IMR-90 (cell line): ENCODE measurements around the gene ELMO1. TPM values are rescaled to one million over a fixed set of nuclear protein-coding genes. Genes with fewer than 3 reads are reported as not detected.

ENCODE experiments used
- ATAC-seq: fragments of 200-7000 bp; cut with Tn5 transposase; 2 replicates; pipeline ENCODE4 v1.9.1; 2020; ENCODE audit warnings: low read depth, mild to moderate bottlenecking, moderate library complexity
- BruUV-seq: library from RNA; stranded (reverse); fragments of 400-500 nt; replicated peaks from 2 replicates; lab custom pipeline; 2021; lab: Mats Ljungman, UMichigan
- CTCF ChIA-PET: fragments of 300-600 bp; formaldehyde crosslinking; extraction: SDS; loops from one replicate; lab custom pipeline; 2021; ENCODE audit warnings: antibody characterized with exemption; lab: Yijun Ruan, JAX
- POLR2A ChIA-PET: fragments of 300-600 bp; sonication (Branson Sonifier 250); formaldehyde crosslinking; loops from one replicate; lab custom pipeline; 2022; ENCODE audit warnings: antibody characterized with exemption; ENCODE audit not compliant: unreplicated experiment; lab: Charles Lee
- DNase-seq: peaks from one replicate; pipeline ENCODE4 v3.0.0; 2013
- H2AFZ ChIP-seq: replicated peaks from 2 replicates; pipeline ENCODE3; 2013; ENCODE audit warnings: low read length, mild to moderate bottlenecking; ENCODE audit not compliant: poor library complexity
- H2AK5ac ChIP-seq: 2 replicates; pipeline ENCODE4 v1.6.1; 2013; ENCODE audit warnings: low read depth, low read length, inconsistent platforms
- H2AK9ac ChIP-seq: replicated peaks from 2 replicates; pipeline ENCODE3; 2013; ENCODE audit warnings: mild to moderate bottlenecking, low read depth, low read length, moderate library complexity; ENCODE audit not compliant: poor library complexity
- H2BK120ac ChIP-seq: 2 replicates; pipeline ENCODE4 v1.6.1; 2013; ENCODE audit warnings: low read depth, low read length, inconsistent platforms
- H2BK15ac ChIP-seq: 3 replicates; pipeline ENCODE4 v1.6.1; 2013; ENCODE audit warnings: low read depth, low read length, inconsistent platforms
- H2BK20ac ChIP-seq: 2 replicates; pipeline ENCODE4 v1.6.1; 2013; ENCODE audit warnings: low read depth, mild to moderate bottlenecking, inconsistent platforms, low read length, moderate library complexity
- H2BK5ac ChIP-seq: 2 replicates; pipeline ENCODE4 v1.6.1; 2013; ENCODE audit warnings: mild to moderate bottlenecking, low read depth, low read length, inconsistent platforms; ENCODE audit not compliant: poor library complexity, severe bottlenecking
- H3K14ac ChIP-seq: replicated peaks from 2 replicates; pipeline ENCODE4 v1.6.1; 2013; ENCODE audit warnings: low read depth, low read length, inconsistent platforms
- H3K18ac ChIP-seq: 2 replicates; pipeline ENCODE4 v1.6.1; 2013; ENCODE audit warnings: low read depth, low read length, control low read depth
- H3K23ac ChIP-seq: 2 replicates; pipeline ENCODE4 v1.6.1; 2013; ENCODE audit warnings: low read depth, low read length, inconsistent platforms
- H3K27ac ChIP-seq: 2 replicates; pipeline ENCODE4 v1.5.1; 2013; ENCODE audit warnings: mild to moderate bottlenecking, control low read depth, low read length; ENCODE audit not compliant: insufficient read depth
- H3K27me3 ChIP-seq: 2 replicates; pipeline ENCODE4 v1.6.1; 2013; ENCODE audit warnings: low read length; ENCODE audit not compliant: control insufficient read depth, insufficient read depth
- H3K36me3 ChIP-seq: 2 replicates; pipeline ENCODE4 v1.6.1; 2013; ENCODE audit warnings: low read length, mixed read lengths; ENCODE audit not compliant: control insufficient read depth, insufficient read depth
- H3K4ac ChIP-seq: 2 replicates; pipeline ENCODE4 v1.6.1; 2013; ENCODE audit warnings: low read depth, low read length, inconsistent platforms
- H3K4me1 ChIP-seq: 2 replicates; pipeline ENCODE4 v1.6.1; 2013; ENCODE audit warnings: low read length, mixed read lengths; ENCODE audit not compliant: control insufficient read depth, insufficient read depth
- H3K4me2 ChIP-seq: 2 replicates; pipeline ENCODE4 v1.6.1; 2013; ENCODE audit warnings: low read depth, mild to moderate bottlenecking, control low read depth, low read length, moderate library complexity
- H3K4me3 ChIP-seq: 2 replicates; pipeline ENCODE4 v1.5.1; 2013; ENCODE audit warnings: low read depth, mild to moderate bottlenecking, control low read depth, low read length, moderate library complexity; ENCODE audit not compliant: insufficient read depth
- H3K56ac ChIP-seq: 2 replicates; pipeline ENCODE4 v1.6.1; 2013; ENCODE audit warnings: low read length, inconsistent platforms; ENCODE audit not compliant: insufficient read depth; ENCODE audit errors: extremely low read depth
- H3K79me1 ChIP-seq, 2 experiments: 2 replicates each; pipeline ENCODE4 v1.6.1; 2013; ENCODE audit warnings: low read length in 2 of 2, inconsistent platforms in 1 of 2, low read depth in 1 of 2
- H3K9ac ChIP-seq: 2 replicates; pipeline ENCODE4 v1.6.1; 2013; ENCODE audit warnings: low read depth, low read length, control low read depth
- H3K9me1 ChIP-seq: 2 replicates; pipeline ENCODE4 v1.6.1; 2013; ENCODE audit warnings: low read length, inconsistent platforms; ENCODE audit not compliant: insufficient read depth
- H3K9me3 ChIP-seq: 2 replicates; pipeline ENCODE4 v1.6.1; 2013; ENCODE audit warnings: low read length; ENCODE audit not compliant: control insufficient read depth, insufficient read depth
- H4K20me1 ChIP-seq: 2 replicates; pipeline ENCODE4 v1.6.1; 2013; ENCODE audit warnings: low read length, inconsistent platforms; ENCODE audit not compliant: insufficient read depth
- H4K5ac ChIP-seq: 2 replicates; pipeline ENCODE4 v1.6.1; 2013; ENCODE audit warnings: mild to moderate bottlenecking, low read depth, low read length, control low read depth
- H4K8ac ChIP-seq, 2 experiments: 2 replicates each; pipeline ENCODE4 v1.6.1; 2013; ENCODE audit warnings: low read depth in 2 of 2, low read length in 2 of 2, control low read depth in 1 of 2, inconsistent platforms in 1 of 2
- H4K91ac ChIP-seq: 2 replicates; pipeline ENCODE4 v1.6.1; 2013; ENCODE audit warnings: low read depth, low read length, inconsistent platforms; ENCODE audit not compliant: insufficient read depth
- MAFK ChIP-seq: IDR thresholded peaks from 2 replicates; pipeline ENCODE4 v1.6.1; 2012; ENCODE audit warnings: low read depth, low read length, improper control_type of control experiment
- MAZ ChIP-seq: IDR thresholded peaks from 2 replicates; pipeline ENCODE4 v1.6.1; 2012; ENCODE audit warnings: low read depth, mild to moderate bottlenecking, low read length, improper control_type of control experiment, moderate library complexity, borderline replicate concordance
- NFE2L2 ChIP-seq: fragments of 150-350 bp; IDR thresholded peaks from 2 replicates; pipeline ENCODE4 v1.6.1; 2016; ENCODE audit warnings: low read depth, mild to moderate bottlenecking, low read length
- USF2 ChIP-seq: fragments of 150-350 bp; IDR thresholded peaks from 2 replicates; pipeline ENCODE4 v1.6.1; 2017; ENCODE audit warnings: mild to moderate bottlenecking, antibody characterized with exemption, low read length, low read depth
- WGBS, 2 experiments: methylation state at CpG; one replicate each; pipeline versions ENCODE4 v1.1.5 to v1.1.7; 2013; ENCODE audit warnings: missing lambda C conversion rate in 2 of 2; ENCODE audit not compliant: insufficient read length in 1 of 2; ENCODE audit errors: extremely low coverage in 2 of 2; 5-methylcytosine and 5-hydroxymethylcytosine counted together
- dilution Hi-C: fragments of 300-500 bp; cut with HindIII; formaldehyde crosslinking; loops from one replicate; pipeline ENCODE4 v1.14.3; 2018; ENCODE audit warnings: low sequenced_read_pairs; ENCODE audit not compliant: unreplicated experiment
- in situ Hi-C: fragments of 300-500 bp; cut with MboI; formaldehyde crosslinking; loops from 3 replicates; pipeline ENCODE4 v1.14.3; 2019; ENCODE audit warnings: low sequenced_read_pairs, inconsistent platforms, mixed read lengths
- intact Hi-C: fragments of 100-400 bp; cut with micrococcal nuclease; formaldehyde crosslinking; loops from 2 replicates; pipeline ENCODE4 v1.10.0; 2022
- polyA plus RNA-seq, 3 experiments: library from polyadenylated mRNA; depleted of rRNA; stranded (reverse); fragments of >200 nt; gene quantifications; 2 replicates each; pipeline ENCODE4 v1.2.3, GENCODE V29; 2012; ENCODE audit warnings: low replicate concordance in 1 of 3
- total RNA-seq: library from RNA; depleted of rRNA; stranded (reverse); fragments of >200 nt; gene quantifications from 2 replicates; pipeline ENCODE4 v1.2.3, GENCODE V29; 2012

Gene ELMO1
- total and polyA plus RNA-seq, 2 of the 4 experiments (the other 2 are of a cell fraction) = 0.03 TPM; not detected in 1

- H3K4ac ChIP-seq = no peak overlapping the region
- no peak overlapping the region for H2AFZ ChIP-seq
- no peaks in the 10 kb centered on the region for H3K36me3 ChIP-seq
- dilution Hi-C loops = no loop called here
- ChIA-PET CTCF (no interaction called here), POLR2A (no interaction called here)
- no peak for ATAC-seq
- no peak overlapping the region for H2AK9ac ChIP-seq
- no TSS peak for BruUV-seq
- no peaks in the 10 kb centered on the region for H4K20me1 ChIP-seq
- no peak overlapping the region for H3K23ac ChIP-seq
- H2BK15ac ChIP-seq = no peak overlapping the region
- H3K14ac ChIP-seq = no peak overlapping the region
- no peak overlapping the region for H2BK120ac ChIP-seq
- H2BK20ac ChIP-seq = no peak overlapping the region
- H2AK5ac ChIP-seq = no peak overlapping the region
- intact Hi-C loops = loop anchor here (5.0 kb wide), 1 partner anchor 173 kb away; no protein-coding TSS in a partner anchor
- H3K79me1 ChIP-seq = no peaks in the 10 kb centered on the region
- no CpG with 5 or more reads among the region's 2 CpGs for WGBS, 2 experiments
- H4K5ac ChIP-seq = no peak overlapping the region
- H3K27ac ChIP-seq = no peak overlapping the region
- H3K4me3 ChIP-seq = no peak overlapping the region
- H4K91ac ChIP-seq = no peak overlapping the region
- H3K9ac ChIP-seq = no peak overlapping the region
- no peak overlapping the region for H4K8ac ChIP-seq
- no peak for TF ChIP-seq MAFK
- no peak for TF ChIP-seq MAZ
- no peak for TF ChIP-seq USF2
- TF ChIP-seq NFE2L2 = no peak
- H3K4me2 ChIP-seq = no peak overlapping the region
- DNase-seq = no peak
- no peaks in the 10 kb centered on the region for H3K9me1 ChIP-seq
- no peak overlapping the region for H2BK5ac ChIP-seq
- H3K9me3 ChIP-seq = no peaks in the 10 kb centered on the region
- in situ Hi-C loops = no loop called here
- no peaks in the 10 kb centered on the region for H3K4me1 ChIP-seq
- H3K18ac ChIP-seq = no peak overlapping the region
- H3K27me3 ChIP-seq = no peaks in the 10 kb centered on the region
- no peak overlapping the region for H3K56ac ChIP-seq
These were observed 588.0 kb downstream of the ELMO1 start for GRCh38 chr7:36860681-36861080.
